Measurements from ENCODE around the gene TNXB.
"Not testable (repeated sequence)": the region's sequence is repeated elsewhere in the genome, so short reads cannot be mapped to it uniquely, and the experiment has no call there.

- not testable (repeated sequence) for TF ChIP-seq CTCF (conservative IDR thresholded peaks at IDR 0.05); ZFX (IDR thresholded peaks at IDR 0.05)
Measured at GRCh38 chr6:32003301-32003700, 105.8 kb downstream of the TNXB start.

Measured in C4-2B (cell line).